ENCODE results near the gene NPLOC4.
"Not testable (repeated sequence)": the region's sequence is repeated elsewhere in the genome, so short reads cannot be mapped to it uniquely, and the experiment has no call there.

The NPLOC4 gene

DNA sequence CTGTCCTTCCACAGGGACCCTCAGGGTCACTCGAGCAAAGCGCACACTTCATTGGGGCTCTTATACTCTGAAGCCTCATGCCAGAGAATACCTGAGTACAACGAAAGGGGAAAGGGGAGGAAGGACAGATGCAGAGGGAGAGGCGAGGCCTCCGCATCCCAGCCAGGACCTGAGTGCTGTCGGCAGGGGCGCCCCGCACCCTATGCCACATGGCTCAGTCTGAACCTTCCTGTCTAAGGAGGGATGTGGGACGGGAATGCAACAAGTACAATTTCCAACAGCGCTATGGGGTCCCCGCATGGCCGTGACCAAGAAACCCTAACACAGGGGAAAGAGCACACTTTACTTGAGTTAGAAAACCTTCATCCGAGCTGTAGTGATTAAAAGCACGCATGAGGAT is 44.9 kb downstream of the NPLOC4 start:
- H3K4me1 ChIP-seq (ENCODE audit: insufficient read depth, low read length), result no peaks in the 10 kb centered on the region
- ATAC-seq (ENCODE audit: insufficient read depth, low read depth) (no peak), DNase-seq (no peak)
- no peak overlapping the region for H3K27ac ChIP-seq (ENCODE audit: low read length)
- peaks cover 6% of the 10 kb centered on the region; the same call in 1 of the 2 replicates for H3K79me2 ChIP-seq (ENCODE audit: insufficient read depth, low read length)
- no peak overlapping the region for H3K9ac ChIP-seq (ENCODE audit: low read depth, low read length)
- TF ChIP-seq, protein P1, sequence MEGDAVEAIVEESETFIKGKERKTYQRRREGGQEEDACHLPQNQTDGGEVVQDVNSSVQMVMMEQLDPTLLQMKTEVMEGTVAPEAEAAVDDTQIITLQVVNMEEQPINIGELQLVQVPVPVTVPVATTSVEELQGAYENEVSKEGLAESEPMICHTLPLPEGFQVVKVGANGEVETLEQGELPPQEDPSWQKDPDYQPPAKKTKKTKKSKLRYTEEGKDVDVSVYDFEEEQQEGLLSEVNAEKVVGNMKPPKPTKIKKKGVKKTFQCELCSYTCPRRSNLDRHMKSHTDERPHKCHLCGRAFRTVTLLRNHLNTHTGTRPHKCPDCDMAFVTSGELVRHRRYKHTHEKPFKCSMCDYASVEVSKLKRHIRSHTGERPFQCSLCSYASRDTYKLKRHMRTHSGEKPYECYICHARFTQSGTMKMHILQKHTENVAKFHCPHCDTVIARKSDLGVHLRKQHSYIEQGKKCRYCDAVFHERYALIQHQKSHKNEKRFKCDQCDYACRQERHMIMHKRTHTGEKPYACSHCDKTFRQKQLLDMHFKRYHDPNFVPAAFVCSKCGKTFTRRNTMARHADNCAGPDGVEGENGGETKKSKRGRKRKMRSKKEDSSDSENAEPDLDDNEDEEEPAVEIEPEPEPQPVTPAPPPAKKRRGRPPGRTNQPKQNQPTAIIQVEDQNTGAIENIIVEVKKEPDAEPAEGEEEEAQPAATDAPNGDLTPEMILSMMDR (IDR thresholded peaks at IDR 0.05; ENCODE audit: borderline replicate concordance, extremely low read depth, low read length, poor library complexity, severe bottlenecking), result no peak
- no peak for TF ChIP-seq EZH2 (IDR thresholded peaks at IDR 0.05; ENCODE audit: borderline replicate concordance, low read depth, low read length, severe bottlenecking)
- H3K27me3 ChIP-seq (ENCODE audit: insufficient read depth, low read length, poor library complexity), result no peaks in the 10 kb centered on the region
- H2AFZ ChIP-seq (ENCODE audit: low read depth, low read length), result no peak overlapping the region
- peaks cover 88% of the 10 kb centered on the region for H3K36me3 ChIP-seq (ENCODE audit: insufficient read depth, low read length)
- H3K4me2 ChIP-seq (ENCODE audit: insufficient read depth, low read length), result no peak overlapping the region
- H3K9me3 ChIP-seq (ENCODE audit: insufficient read depth, low read length, severe bottlenecking), result no peaks in the 10 kb centered on the region
- no peaks in the 10 kb centered on the region for H4K20me1 ChIP-seq (ENCODE audit: insufficient read depth, low read length)
- H3K4me3 ChIP-seq (ENCODE audit: low read depth in 1 of 2, low read length in 2 of 2), result no peak overlapping the region

DNA sequence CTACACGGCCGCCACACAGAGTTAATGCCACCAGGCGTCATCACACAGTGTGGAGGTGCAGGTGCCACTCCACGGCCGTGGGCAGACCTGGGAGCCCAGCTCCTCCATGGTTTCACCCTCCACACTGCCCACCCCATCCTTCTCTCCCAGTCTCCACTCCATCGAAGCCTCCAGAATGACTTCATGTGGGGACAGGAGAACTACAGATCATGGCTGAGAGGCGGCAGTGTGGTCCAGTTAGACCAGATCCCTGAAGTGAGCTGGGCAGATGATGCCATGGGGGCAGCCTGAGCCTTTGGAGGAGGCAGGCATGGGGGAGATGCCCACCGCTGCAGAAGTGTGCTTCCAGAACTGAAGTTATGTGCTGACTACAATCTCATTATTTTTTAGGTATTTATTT is 46.8 kb downstream of the NPLOC4 start:
- H3K4me2 ChIP-seq (ENCODE audit: insufficient read depth, low read length), result no peak overlapping the region
- TF ChIP-seq, protein P1 (IDR thresholded peaks at IDR 0.05; ENCODE audit: borderline replicate concordance, extremely low read depth, low read length, poor library complexity, severe bottlenecking), result no peak
- no peak for TF ChIP-seq EZH2 (IDR thresholded peaks at IDR 0.05; ENCODE audit: borderline replicate concordance, low read depth, low read length, severe bottlenecking)
- ATAC-seq (ENCODE audit: insufficient read depth, low read depth) (no peak), DNase-seq (no peak)
- H3K9ac ChIP-seq (ENCODE audit: low read depth, low read length), result no peak overlapping the region
- H3K4me1 ChIP-seq (ENCODE audit: insufficient read depth, low read length), result no peaks in the 10 kb centered on the region
- H3K27me3 ChIP-seq (ENCODE audit: insufficient read depth, low read length, poor library complexity), result no peaks in the 10 kb centered on the region
- H3K27ac ChIP-seq (ENCODE audit: low read length), result no peak overlapping the region
- H3K4me3 ChIP-seq (ENCODE audit: low read depth in 1 of 2, low read length in 2 of 2), result no peak overlapping the region
- no peaks in the 10 kb centered on the region for H3K9me3 ChIP-seq (ENCODE audit: insufficient read depth, low read length, severe bottlenecking)
- H2AFZ ChIP-seq (ENCODE audit: low read depth, low read length), result no peak overlapping the region
- no peaks in the 10 kb centered on the region for H4K20me1 ChIP-seq (ENCODE audit: insufficient read depth, low read length)
- H3K36me3 ChIP-seq (ENCODE audit: insufficient read depth, low read length), result peaks cover 90% of the 10 kb centered on the region
- H3K79me2 ChIP-seq (ENCODE audit: insufficient read depth, low read length), result peaks cover 6% of the 10 kb centered on the region; the same call in 1 of the 2 replicates

DNA sequence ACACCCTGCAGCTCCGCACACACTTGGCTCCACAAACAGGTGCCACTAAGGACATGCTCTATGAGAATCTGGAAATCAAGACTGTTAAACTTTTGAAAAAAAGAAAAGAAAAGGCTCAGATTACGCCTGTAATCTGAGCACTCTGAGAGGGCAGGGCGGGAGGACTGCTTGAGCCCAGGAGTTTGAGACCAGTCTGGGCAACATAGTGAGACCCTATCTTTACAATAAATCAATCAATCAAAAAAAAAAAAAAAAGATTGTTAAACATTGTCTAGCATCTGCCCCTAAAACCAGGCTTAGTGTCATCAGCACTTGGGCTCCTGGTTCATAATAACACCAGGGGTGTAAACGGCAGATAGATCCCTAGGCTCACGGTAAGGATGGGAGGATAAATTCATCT is 47.3 kb downstream of the NPLOC4 start:
- H3K27me3 ChIP-seq (ENCODE audit: insufficient read depth, low read length, poor library complexity), result no peaks in the 10 kb centered on the region
- no peak for TF ChIP-seq EZH2 (IDR thresholded peaks at IDR 0.05; ENCODE audit: borderline replicate concordance, low read depth, low read length, severe bottlenecking)
- TF ChIP-seq, protein P1 (IDR thresholded peaks at IDR 0.05; ENCODE audit: borderline replicate concordance, extremely low read depth, low read length, poor library complexity, severe bottlenecking), result no peak
- no peak overlapping the region for H2AFZ ChIP-seq (ENCODE audit: low read depth, low read length)
- ATAC-seq (ENCODE audit: insufficient read depth, low read depth) (no peak), DNase-seq (no peak)
- H3K4me1 ChIP-seq (ENCODE audit: insufficient read depth, low read length), result no peaks in the 10 kb centered on the region
- H3K9me3 ChIP-seq (ENCODE audit: insufficient read depth, low read length, severe bottlenecking), result no peaks in the 10 kb centered on the region
- H3K36me3 ChIP-seq (ENCODE audit: insufficient read depth, low read length), result peaks cover 89% of the 10 kb centered on the region
- no peak overlapping the region for H3K4me2 ChIP-seq (ENCODE audit: insufficient read depth, low read length)
- peaks cover 6% of the 10 kb centered on the region; the same call in 1 of the 2 replicates for H3K79me2 ChIP-seq (ENCODE audit: insufficient read depth, low read length)
- no peak overlapping the region for H3K4me3 ChIP-seq (ENCODE audit: low read depth in 1 of 2, low read length in 2 of 2)
- no peaks in the 10 kb centered on the region for H4K20me1 ChIP-seq (ENCODE audit: insufficient read depth, low read length)
- H3K9ac ChIP-seq (ENCODE audit: low read depth, low read length), result no peak overlapping the region
- no peak overlapping the region for H3K27ac ChIP-seq (ENCODE audit: low read length)

DNA sequence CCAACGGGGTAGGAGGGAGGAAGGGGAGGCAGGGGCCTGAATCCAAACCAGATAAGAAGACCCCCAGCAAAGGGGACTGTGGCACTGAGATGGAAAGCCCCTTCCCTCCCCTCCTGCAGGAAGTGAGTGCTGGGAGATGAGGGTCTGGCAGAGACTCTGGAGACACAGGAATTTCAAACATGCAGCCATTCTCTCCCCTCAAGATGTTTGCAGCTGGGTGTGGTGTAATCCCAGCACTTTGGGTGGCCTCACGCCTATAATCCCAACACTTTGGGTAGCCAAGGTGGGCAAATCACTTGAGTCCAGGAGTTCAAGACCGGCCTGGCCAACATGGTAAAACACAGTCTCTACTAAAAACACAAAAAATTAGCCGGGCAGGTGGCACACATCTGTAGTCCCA is 50.8 kb downstream of the NPLOC4 start:
- TF ChIP-seq, protein P1 (IDR thresholded peaks at IDR 0.05; ENCODE audit: borderline replicate concordance, extremely low read depth, low read length, poor library complexity, severe bottlenecking), result no peak
- no peak for TF ChIP-seq EZH2 (IDR thresholded peaks at IDR 0.05; ENCODE audit: borderline replicate concordance, low read depth, low read length, severe bottlenecking)
- no peak overlapping the region for H3K27ac ChIP-seq (ENCODE audit: low read length)
- ATAC-seq (ENCODE audit: insufficient read depth, low read depth), result no peak

DNA sequence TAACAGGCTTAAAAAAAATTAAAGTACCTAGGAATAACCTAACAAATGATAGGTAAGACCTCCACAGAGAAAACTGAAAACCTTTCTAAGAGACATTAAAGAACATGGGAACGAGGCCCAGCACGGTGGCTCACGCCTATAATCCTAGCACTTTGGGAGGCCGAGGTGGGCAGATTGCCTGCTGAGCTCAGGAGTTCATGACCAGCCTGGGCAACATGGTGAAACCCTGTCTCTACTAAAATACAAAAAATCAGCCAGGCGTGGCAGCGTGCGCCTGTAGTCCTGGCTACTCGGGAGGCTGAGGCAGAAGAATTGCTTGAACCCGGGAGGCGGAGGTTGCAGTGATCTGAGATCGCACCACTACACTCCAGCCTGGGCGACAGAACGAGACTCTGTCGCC is 52.1 kb downstream of the NPLOC4 start:
- Histone ChIP-seq H3K36me3 (ENCODE audit: insufficient read depth, low read length) (peaks cover 89% of the 10 kb centered on the region), H4K20me1 (ENCODE audit: insufficient read depth, low read length) (peaks cover 16% of the 10 kb centered on the region; the same call in 1 of the 2 replicates)
- H3K4me1 ChIP-seq (ENCODE audit: insufficient read depth, low read length); ATAC-seq (ENCODE audit: insufficient read depth, low read depth); H3K9ac ChIP-seq (ENCODE audit: low read depth, low read length); H3K4me3 ChIP-seq (ENCODE audit: low read depth in 1 of 2, low read length in 2 of 2); H3K9me3 ChIP-seq (ENCODE audit: insufficient read depth, low read length, severe bottlenecking); H3K4me2 ChIP-seq (ENCODE audit: insufficient read depth, low read length); H2AFZ ChIP-seq (ENCODE audit: low read depth, low read length); DNase-seq; H3K27me3 ChIP-seq (ENCODE audit: insufficient read depth, low read length, poor library complexity); H3K27ac ChIP-seq (ENCODE audit: low read length); H3K79me2 ChIP-seq (ENCODE audit: insufficient read depth, low read length): not testable (repeated sequence)

More for the DNA sequence above, 50.8 kb downstream of the NPLOC4 start:
- H2AFZ ChIP-seq (ENCODE audit: low read depth, low read length), result no peak overlapping the region
- no peak for DNase-seq
- no peaks in the 10 kb centered on the region for H3K27me3 ChIP-seq (ENCODE audit: insufficient read depth, low read length, poor library complexity)
- H3K4me1 ChIP-seq (ENCODE audit: insufficient read depth, low read length), result no peaks in the 10 kb centered on the region
- H3K4me2 ChIP-seq (ENCODE audit: insufficient read depth, low read length), result no peak overlapping the region
- H3K79me2 ChIP-seq (ENCODE audit: insufficient read depth, low read length), result peaks cover 4% of the 10 kb centered on the region; the same call in 1 of the 2 replicates
- H4K20me1 ChIP-seq (ENCODE audit: insufficient read depth, low read length), result peaks cover 6% of the 10 kb centered on the region; the same call in 1 of the 2 replicates
- H3K36me3 ChIP-seq (ENCODE audit: insufficient read depth, low read length), result peaks cover 91% of the 10 kb centered on the region
- no peaks in the 10 kb centered on the region for H3K9me3 ChIP-seq (ENCODE audit: insufficient read depth, low read length, severe bottlenecking)
- H3K4me3 ChIP-seq (ENCODE audit: low read depth in 1 of 2, low read length in 2 of 2), result no peak overlapping the region
- no peak overlapping the region for H3K9ac ChIP-seq (ENCODE audit: low read depth, low read length)

All from DND-41 (cell line).